ENCODE measurements around the gene VKORC1.

Gene VKORC1

DNA sequence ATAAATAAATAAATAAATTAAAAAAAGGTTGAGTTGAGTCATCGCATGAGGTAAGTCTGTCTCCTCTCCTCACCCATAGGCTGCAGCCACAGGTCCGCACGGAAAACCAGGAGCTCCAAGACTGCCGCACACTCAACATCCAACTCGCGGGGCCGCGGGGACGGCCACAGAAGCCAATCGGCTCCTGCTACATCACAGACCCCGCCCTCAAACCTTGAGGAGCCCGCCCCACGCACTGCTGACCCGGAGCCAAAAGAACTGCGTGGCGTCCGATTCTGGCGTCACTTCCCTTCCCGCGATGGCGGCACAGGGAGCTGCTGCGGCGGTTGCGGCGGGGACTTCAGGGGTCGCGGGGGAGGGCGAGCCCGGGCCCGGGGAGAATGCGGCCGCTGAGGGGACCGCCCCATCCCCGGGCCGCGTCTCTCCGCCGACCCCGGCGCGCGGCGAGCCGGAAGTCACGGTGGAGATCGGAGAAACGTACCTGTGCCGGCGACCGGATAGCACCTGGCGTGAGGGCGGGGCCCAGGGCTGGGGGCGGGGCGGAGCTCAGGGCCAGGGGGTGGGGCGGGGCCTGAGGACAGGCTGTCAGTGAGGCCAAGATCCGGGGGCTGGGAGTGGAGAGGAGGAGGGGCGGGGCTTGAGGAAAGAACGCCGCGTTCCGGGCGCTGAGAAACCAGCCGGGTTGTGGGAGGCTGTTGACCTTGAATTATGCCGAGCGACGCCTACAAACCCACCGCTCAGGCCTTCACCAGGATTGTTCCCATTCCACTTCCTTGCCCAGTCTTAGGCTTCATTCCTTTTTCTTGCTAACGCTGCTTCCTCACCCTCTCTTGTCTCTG, 23.0 kb upstream of the VKORC1 start, which contains the start of gene KAT8:
Gene KAT8 (plus strand): TSS at position 281 of the 839 bp plus-strand sequence. CDS start 18 bp downstream, at position 299.
- H3K4me3 ChIP-seq (ENCODE audit: low read length), result peak within 1 kb of the TSS; percentile 87
- TF ChIP-seq, protein P1, sequence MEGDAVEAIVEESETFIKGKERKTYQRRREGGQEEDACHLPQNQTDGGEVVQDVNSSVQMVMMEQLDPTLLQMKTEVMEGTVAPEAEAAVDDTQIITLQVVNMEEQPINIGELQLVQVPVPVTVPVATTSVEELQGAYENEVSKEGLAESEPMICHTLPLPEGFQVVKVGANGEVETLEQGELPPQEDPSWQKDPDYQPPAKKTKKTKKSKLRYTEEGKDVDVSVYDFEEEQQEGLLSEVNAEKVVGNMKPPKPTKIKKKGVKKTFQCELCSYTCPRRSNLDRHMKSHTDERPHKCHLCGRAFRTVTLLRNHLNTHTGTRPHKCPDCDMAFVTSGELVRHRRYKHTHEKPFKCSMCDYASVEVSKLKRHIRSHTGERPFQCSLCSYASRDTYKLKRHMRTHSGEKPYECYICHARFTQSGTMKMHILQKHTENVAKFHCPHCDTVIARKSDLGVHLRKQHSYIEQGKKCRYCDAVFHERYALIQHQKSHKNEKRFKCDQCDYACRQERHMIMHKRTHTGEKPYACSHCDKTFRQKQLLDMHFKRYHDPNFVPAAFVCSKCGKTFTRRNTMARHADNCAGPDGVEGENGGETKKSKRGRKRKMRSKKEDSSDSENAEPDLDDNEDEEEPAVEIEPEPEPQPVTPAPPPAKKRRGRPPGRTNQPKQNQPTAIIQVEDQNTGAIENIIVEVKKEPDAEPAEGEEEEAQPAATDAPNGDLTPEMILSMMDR (conservative IDR thresholded peaks at IDR 0.05; ENCODE audit: low read length), result no peak
- peak; percentile 96 for DNase-seq (ENCODE audit: low read depth)

DNA sequence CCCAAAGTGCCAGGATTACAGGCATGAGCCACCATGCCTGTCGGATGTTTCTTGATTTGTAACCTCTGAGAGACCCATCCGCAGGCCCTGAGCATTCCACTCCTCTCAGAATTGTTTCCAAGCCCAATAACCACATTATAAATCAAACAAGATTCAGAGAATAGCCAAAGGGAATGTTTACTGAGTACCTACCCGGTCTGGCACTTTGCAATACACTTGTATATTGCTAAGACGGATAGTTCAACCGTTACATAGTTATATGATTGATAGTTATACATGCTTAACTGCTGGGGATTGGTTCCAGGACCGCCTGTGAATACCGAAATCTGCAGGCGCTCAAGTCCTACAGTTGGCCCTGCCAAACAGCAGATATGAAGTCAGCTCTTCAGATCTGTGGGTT, 19.9 kb upstream of the VKORC1 start:
- H3K4me3 ChIP-seq (ENCODE audit: low read length), result no peak overlapping the region
- TF ChIP-seq, protein P1 (conservative IDR thresholded peaks at IDR 0.05; ENCODE audit: low read length), result no peak
- DNase-seq (ENCODE audit: low read depth), result peak; percentile 35

DNA sequence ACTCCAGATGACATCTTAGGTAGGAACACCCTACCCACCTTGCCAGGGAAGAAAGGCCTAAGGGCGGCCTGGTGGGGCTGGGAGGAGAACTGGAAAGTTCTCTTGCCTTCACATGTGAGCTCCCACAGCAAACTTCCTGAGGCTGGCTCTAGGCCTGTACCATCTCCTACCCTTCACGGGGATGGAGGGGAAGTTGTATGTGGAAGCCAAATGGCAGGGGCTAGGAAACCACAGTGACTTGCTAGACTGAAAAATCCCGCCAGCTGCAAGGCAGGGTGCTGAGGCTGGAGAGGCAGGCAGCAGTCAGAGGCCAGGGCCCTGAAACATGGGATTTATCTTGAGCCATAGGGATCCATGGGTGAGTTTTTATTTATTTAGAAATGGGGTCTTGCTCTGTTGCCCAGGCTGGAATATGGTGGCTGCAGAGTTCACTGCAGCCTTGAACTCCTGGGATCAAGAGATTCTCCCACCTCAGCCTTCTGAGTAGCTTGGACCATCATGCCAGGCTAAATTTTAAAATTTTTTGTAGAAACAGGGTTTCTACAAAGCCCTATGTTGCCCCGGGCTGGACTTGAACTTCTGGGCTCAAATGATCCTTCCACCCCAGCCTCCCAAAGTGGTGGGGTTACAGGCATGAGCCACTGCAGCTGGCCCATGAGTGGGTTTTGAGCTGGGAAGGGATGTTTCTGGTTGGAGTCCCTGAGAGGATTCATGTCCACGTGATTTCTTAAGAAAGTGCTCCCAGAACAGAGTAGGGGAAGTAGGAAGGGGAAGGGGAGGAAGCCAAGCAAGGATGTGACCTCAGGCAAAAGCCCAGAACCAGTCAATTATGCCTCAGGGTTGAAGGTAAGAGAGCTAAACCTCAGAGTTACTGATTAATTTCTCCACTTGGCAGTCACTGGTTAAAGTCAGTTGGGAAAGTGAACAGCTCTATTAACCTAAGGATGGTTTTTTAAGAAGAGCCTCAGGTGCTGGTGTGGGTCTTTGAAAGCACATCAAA, 18.8 kb upstream of the VKORC1 start:
- DNase-seq (ENCODE audit: low read depth), result no peak
- H3K4me3 ChIP-seq (ENCODE audit: low read length), result no peak overlapping the region
- TF ChIP-seq, protein P1 (conservative IDR thresholded peaks at IDR 0.05; ENCODE audit: low read length), result no peak

DNA sequence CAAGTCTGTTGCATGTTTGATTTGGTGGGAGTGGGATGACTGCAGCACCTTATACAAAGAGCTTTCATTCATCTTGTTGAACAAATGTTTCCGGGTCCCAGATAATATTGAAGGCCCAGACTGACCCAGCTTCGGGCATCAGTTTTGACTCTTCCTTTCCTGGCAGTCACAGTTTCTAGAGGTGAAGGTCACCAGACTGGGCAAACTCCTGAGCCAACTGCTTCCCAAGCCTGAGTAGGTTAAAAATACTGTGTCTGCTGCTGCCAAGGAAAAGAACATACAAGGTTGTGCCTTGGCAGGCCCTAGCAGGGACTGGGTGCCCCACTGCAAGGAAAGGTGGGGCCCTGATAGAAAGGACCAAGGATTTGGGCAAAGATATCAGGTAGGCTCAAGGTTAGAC, 18.1 kb upstream of the VKORC1 start:
- no peak overlapping the region for H3K4me3 ChIP-seq (ENCODE audit: low read length)
- DNase-seq (ENCODE audit: low read depth), result no peak
- TF ChIP-seq, protein P1 (conservative IDR thresholded peaks at IDR 0.05; ENCODE audit: low read length), result no peak

DNA sequence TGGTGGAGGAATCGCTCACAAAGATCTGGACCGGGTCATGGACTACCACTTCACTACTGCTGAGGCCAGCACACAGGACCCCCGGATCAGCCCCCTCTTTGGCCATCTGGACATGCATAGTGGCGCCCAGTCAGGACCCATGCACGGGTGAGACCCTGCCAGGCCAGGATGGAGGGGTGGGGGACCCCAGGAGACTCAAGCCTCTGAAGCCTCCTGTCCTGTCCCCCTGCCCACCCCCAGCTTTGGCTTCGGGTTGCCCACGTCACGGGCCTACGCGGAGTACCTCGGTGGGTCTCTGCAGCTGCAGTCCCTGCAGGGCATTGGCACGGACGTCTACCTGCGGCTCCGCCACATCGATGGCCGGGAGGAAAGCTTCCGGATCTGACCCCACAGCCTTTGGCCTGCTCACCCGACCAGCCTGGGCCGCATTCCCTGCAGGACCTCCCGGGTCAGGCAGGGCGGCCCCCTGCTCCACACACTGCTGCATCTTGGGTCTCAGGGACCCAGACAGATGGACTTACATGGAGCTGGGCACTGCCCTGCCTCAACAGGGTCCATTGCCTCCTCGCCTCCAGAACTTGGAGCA, 17.4 kb upstream of the VKORC1 start:
- DNase-seq (ENCODE audit: low read depth), result no peak
- no peak overlapping the region for H3K4me3 ChIP-seq (ENCODE audit: low read length)
- TF ChIP-seq, protein P1 (conservative IDR thresholded peaks at IDR 0.05; ENCODE audit: low read length), result no peak

DNA sequence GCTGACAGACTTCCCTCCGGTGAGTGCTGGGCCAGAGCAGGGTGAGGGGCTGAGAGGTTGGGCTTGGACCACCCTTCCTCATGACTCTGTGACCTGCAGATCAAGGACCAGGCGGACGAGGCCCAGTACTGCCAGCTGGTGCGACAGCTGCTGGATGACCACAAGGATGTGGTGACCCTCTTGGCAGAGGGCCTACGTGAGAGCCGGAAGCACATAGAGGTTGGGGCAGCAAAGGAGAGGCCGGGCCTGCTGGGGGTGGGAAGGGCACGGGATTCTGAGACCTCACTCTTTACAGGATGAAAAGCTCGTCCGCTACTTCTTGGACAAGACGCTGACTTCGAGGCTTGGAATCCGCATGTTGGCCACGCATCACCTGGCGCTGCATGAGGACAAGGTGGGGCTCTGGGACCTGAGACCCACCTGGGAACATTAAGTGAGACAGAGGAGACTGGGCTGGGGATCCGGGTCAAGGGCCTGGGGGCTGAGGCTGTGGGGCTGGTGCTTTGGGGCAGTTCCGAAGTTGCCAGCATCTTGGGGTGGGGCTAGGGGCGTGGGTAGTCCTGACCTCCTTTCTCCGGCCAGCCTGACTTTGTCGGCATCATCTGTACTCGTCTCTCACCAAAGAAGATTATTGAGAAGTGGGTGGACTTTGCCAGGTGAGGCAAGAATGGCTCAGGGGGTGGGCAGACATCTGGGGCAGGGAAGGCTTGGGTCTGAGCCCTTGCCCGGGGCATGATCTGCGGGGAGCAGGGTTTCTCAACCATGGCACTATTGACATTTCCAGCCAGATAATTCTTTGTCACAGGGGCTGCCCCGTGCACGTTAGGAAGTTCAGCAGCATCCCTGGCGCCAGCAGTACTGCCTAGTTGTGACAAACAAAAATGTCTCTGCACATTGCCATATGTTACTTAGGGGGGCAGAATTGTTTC, 15.8 kb upstream of the VKORC1 start:
- no peak overlapping the region; the same call in 1 of the 2 replicates for H3K4me3 ChIP-seq (ENCODE audit: low read length)
- no peak for DNase-seq (ENCODE audit: low read depth)

More for the DNA sequence above, 15.8 kb upstream of the VKORC1 start:
- TF ChIP-seq, protein P1 (conservative IDR thresholded peaks at IDR 0.05; ENCODE audit: low read length), result no peak
